OCI-LY3 (cell line): ENCODE results near the gene ZNF662.

Experiments
- H2AFZ ChIP-seq: fragments of 200-600, 300-600 bp; shearing (Covaris generic); 2 replicates; pipeline ENCODE4 v1.6.0; 2014; ENCODE audit warnings: antibody characterized with exemption, low read depth, low read length
- H3K27ac ChIP-seq: fragments of 200-600, 300-600 bp; sonication (generic); 2 replicates; pipeline ENCODE4 v1.5.1; 2014; ENCODE audit warnings: mild to moderate bottlenecking, low read length, moderate library complexity, mixed read lengths
- H3K27me3 ChIP-seq: fragments of 200-600, 300-600 bp; sonication (generic); 2 replicates; pipeline ENCODE4 v1.6.1; 2014; ENCODE audit warnings: low read depth, low read length, mixed read lengths
- H3K36me3 ChIP-seq: fragments of 200-600, 300-600 bp; sonication (generic); replicated peaks from 2 replicates; pipeline ENCODE3; 2014; ENCODE audit warnings: low read depth, low read length, mixed read lengths
- H3K4me1 ChIP-seq: fragments of 300-600, 200-600 bp; sonication (generic); 2 replicates; pipeline ENCODE4 v1.6.1; 2014; ENCODE audit warnings: low read length, mixed read lengths
- H3K4me2 ChIP-seq: fragments of 200-600, 300-600 bp; sonication (generic); 2 replicates; pipeline ENCODE4 v1.6.1; 2014; ENCODE audit warnings: low read length, mixed read lengths
- H3K4me3 ChIP-seq: fragments of 300-600, 200-600 bp; sonication (generic); 2 replicates; pipeline ENCODE4 v1.5.1; 2014; ENCODE audit warnings: antibody characterized with exemption, mild to moderate bottlenecking, low read length, moderate library complexity
- H3K79me2 ChIP-seq: fragments of 300-600, 200-600 bp; shearing (Covaris generic); 2 replicates; pipeline ENCODE4 v1.6.1; 2014; ENCODE audit warnings: mild to moderate bottlenecking, low read length, mixed read lengths
- H3K9ac ChIP-seq: fragments of 300-600, 200-600 bp; shearing (Covaris generic); 2 replicates; pipeline ENCODE4 v1.6.0; 2014; ENCODE audit warnings: mild to moderate bottlenecking, low read length, moderate library complexity
- H3K9me3 ChIP-seq: fragments of 200-600, 300-600 bp; shearing (Covaris generic); 2 replicates; pipeline ENCODE4 v1.6.1; 2014; ENCODE audit warnings: low read length, mixed read lengths; ENCODE audit not compliant: insufficient read depth
- H4K20me1 ChIP-seq: fragments of 200-600, 300-600 bp; sonication (generic); 2 replicates; pipeline ENCODE4 v1.6.1; 2016; ENCODE audit warnings: low read length, mixed read lengths; ENCODE audit not compliant: insufficient read depth
- EZH2phosphoT487 ChIP-seq: fragments of 200-600 bp; shearing (Covaris generic); IDR thresholded peaks from 2 replicates; pipeline ENCODE4 v1.6.1; 2018; ENCODE audit warnings: antibody characterized with exemption, mixed run types, low read depth
- TF ChIP-seq, protein P1 (sequence below): fragments of 200-600, 300-600 bp; sonication (generic); IDR thresholded peaks from 2 replicates; pipeline ENCODE4 v1.5.1; 2014; ENCODE audit warnings: antibody characterized with exemption, low read length, low read depth

ZNF662 gene

DNA sequence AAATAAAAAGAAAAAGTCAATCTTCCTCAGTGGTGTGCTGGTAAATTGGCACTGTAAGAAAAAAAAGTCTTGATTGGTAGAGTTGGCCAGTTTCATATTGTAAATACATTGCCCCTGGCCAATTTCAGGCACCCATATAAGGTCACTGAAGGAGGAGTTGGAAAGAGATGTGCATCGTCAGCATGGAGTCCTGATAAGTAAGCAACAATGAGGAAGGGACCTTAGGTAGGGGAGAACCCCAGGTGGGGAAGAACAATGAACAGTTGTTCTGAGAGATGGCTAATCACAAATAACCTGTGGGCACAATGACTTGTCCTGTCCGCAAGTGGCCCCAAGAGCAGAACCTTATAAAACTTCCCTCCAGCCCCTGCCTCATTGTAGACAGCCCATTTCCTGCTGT lies 21.6 kb upstream of the ZNF662 start:
- no peaks in the 10 kb centered on the region for H4K20me1 ChIP-seq
- no peak overlapping the region for H3K9ac ChIP-seq
- peaks cover 7% of the 10 kb centered on the region; the same call in 1 of the 2 replicates for H3K27me3 ChIP-seq
- H3K4me2 ChIP-seq = no peak overlapping the region
- no peaks in the 10 kb centered on the region for H3K79me2 ChIP-seq
- TF ChIP-seq, protein P1, sequence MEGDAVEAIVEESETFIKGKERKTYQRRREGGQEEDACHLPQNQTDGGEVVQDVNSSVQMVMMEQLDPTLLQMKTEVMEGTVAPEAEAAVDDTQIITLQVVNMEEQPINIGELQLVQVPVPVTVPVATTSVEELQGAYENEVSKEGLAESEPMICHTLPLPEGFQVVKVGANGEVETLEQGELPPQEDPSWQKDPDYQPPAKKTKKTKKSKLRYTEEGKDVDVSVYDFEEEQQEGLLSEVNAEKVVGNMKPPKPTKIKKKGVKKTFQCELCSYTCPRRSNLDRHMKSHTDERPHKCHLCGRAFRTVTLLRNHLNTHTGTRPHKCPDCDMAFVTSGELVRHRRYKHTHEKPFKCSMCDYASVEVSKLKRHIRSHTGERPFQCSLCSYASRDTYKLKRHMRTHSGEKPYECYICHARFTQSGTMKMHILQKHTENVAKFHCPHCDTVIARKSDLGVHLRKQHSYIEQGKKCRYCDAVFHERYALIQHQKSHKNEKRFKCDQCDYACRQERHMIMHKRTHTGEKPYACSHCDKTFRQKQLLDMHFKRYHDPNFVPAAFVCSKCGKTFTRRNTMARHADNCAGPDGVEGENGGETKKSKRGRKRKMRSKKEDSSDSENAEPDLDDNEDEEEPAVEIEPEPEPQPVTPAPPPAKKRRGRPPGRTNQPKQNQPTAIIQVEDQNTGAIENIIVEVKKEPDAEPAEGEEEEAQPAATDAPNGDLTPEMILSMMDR = no peak
- H3K36me3 ChIP-seq = no peaks in the 10 kb centered on the region
- H2AFZ ChIP-seq = no peak overlapping the region
- H3K4me3 ChIP-seq = no peak overlapping the region
- no peaks in the 10 kb centered on the region for H3K9me3 ChIP-seq
- H3K4me1 ChIP-seq = peaks cover 9% of the 10 kb centered on the region
- H3K27ac ChIP-seq = no peak overlapping the region

DNA sequence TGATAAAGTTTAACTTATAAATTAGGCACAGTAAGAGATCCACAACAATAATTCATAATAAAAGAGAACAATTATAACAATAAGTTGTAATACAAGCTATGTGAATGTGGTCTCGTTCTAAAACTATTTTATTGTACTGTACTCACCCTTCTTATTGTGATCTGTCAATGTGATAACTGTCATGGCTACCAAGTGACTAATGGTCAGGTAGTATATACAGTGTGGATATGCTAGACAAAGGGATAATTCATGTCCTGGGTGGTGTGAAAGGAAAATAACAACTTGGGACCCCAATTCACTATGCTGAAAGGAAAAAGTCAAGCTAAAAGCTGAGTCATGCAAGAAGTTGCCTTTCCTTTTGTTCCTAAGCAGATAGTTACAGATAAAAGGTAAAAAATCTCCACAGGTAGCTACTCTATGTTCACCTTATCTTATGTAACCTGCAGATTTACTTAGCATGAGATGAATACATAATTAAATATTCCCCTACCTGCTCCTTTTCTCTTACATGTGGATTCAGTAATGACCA lies 19.6 kb upstream of the ZNF662 start:
- H3K27ac ChIP-seq = no peak overlapping the region
- H4K20me1 ChIP-seq = no peaks in the 10 kb centered on the region
- no peaks in the 10 kb centered on the region for H3K36me3 ChIP-seq
- H2AFZ ChIP-seq = no peak overlapping the region
- H3K9me3 ChIP-seq = no peaks in the 10 kb centered on the region
- peaks cover 4% of the 10 kb centered on the region for H3K4me1 ChIP-seq
- no peak overlapping the region for H3K4me3 ChIP-seq
- no peak overlapping the region for H3K4me2 ChIP-seq
- TF ChIP-seq EZH2phosphoT487 = no peak
- TF ChIP-seq, protein P1 = no peak
- H3K9ac ChIP-seq = no peak overlapping the region
- H3K27me3 ChIP-seq = peaks cover 7% of the 10 kb centered on the region; the same call in 1 of the 2 replicates
- H3K79me2 ChIP-seq = no peaks in the 10 kb centered on the region

DNA sequence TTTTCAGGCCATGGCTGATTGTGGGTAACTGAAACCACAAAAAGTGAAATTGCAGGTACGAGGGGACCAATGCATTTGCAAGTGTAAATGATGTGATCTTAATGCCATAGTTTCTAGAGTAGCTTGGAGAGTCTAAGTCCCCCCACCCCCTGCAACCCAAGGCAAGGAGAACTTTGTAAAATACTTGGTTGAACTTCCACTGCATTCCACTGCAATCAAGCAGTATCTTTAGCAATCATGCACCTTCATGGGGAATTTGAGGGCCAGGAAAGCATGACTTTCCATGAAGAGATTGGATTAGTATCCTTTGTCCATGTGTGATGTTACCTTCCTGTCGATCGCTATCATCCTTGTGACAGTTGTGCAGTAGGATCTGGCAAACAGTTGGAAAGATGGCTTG lies 18.9 kb upstream of the ZNF662 start:
- Histone ChIP-seq H3K4me3 (no peak overlapping the region), H3K79me2 (no peaks in the 10 kb centered on the region), H3K9me3 (no peaks in the 10 kb centered on the region), H3K4me2 (no peak overlapping the region), H3K9ac (no peak overlapping the region), H3K4me1 (no peaks in the 10 kb centered on the region), H3K27me3 (peaks cover 7% of the 10 kb centered on the region; the same call in 1 of the 2 replicates), H3K36me3 (no peaks in the 10 kb centered on the region), H3K27ac (no peak overlapping the region), H4K20me1 (no peaks in the 10 kb centered on the region), H2AFZ (no peak overlapping the region)
- TF ChIP-seq, protein P1 = no peak
- no peak for TF ChIP-seq EZH2phosphoT487

DNA sequence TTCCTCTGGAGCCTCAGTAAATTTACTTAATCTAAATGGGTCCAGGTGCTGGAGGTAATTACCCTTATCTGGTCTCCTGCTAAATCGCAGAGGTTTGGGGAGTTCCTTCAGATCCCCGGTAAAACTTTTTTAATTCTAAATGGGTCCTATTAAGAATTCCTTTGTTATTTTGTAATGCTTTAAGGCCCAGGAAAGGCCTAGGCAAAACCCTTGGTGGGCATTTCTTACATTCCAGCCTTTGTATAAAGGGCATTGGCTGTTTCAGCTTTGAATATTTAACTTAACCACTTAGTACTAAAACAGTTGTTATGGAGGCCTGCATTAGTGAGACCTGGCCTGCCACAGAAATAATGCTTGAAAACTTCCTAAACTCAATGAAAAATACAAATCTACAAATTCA lies 14.9 kb upstream of the ZNF662 start:
- peaks cover 14% of the 10 kb centered on the region; the same call in 1 of the 2 replicates for H3K27me3 ChIP-seq
- H3K4me3 ChIP-seq = no peak overlapping the region
- H2AFZ ChIP-seq = no peak overlapping the region
- H3K9me3 ChIP-seq = no peaks in the 10 kb centered on the region
- H3K4me2 ChIP-seq = no peak overlapping the region
- no peaks in the 10 kb centered on the region for H3K4me1 ChIP-seq
- TF ChIP-seq EZH2phosphoT487 = no peak
- TF ChIP-seq, protein P1 = no peak
- no peak overlapping the region for H3K9ac ChIP-seq
- no peaks in the 10 kb centered on the region for H4K20me1 ChIP-seq
- no peaks in the 10 kb centered on the region for H3K36me3 ChIP-seq
- H3K79me2 ChIP-seq = no peaks in the 10 kb centered on the region
- no peak overlapping the region for H3K27ac ChIP-seq
